ENCODE data around the gene DUSP14. TPM values are rescaled to one million over a fixed set of nuclear protein-coding genes. Genes with fewer than 3 reads are reported as not detected.

The DUSP14 gene
- total and polyA plus RNA-seq, 2 of the 8 experiments (the other 6 are each of a cell fraction or from before 2014, with no cell fraction given), result 22.1 to 37.9 TPM

GRCh38 chr17:37493249-37494027 is 3.7 kb downstream of the DUSP14 start:
- no peak overlapping the region for H3K4me3 ChIP-seq (ENCODE audit: extremely low read depth in 1 of 4, insufficient read depth in 2 of 4, low read depth in 3 of 4, low read length in 4 of 4)

More at GRCh38 chr17:37493249-37494027, 3.7 kb downstream of the DUSP14 start:
- H3K79me2 ChIP-seq (ENCODE audit: control insufficient read depth in 1 of 2, insufficient read depth in 2 of 2, low read length in 2 of 2), result peaks cover 0 to 60% of the 10 kb centered on the region in 2 experiments; a peak in 2 of 4 replicates
- H3K36me3 ChIP-seq (ENCODE audit: control insufficient read depth in 2 of 4, insufficient read depth in 4 of 4, low read length in 3 of 4), result no peaks in the 10 kb centered on the region
- H3K4me2 ChIP-seq (ENCODE audit: insufficient read depth in 1 of 2, low read depth in 2 of 2, low read length in 2 of 2), result no peak overlapping the region
- H2AK5ac ChIP-seq (ENCODE audit: low read depth, low read length), result no peak overlapping the region
- no peak overlapping the region for H3K14ac ChIP-seq (ENCODE audit: insufficient read length)
- DNase-seq (ENCODE audit: low read depth in 1 of 2, low spot score in 2 of 2), result no peak
- no peak overlapping the region for H3K4ac ChIP-seq (replicated peaks; ENCODE audit: insufficient read length, low read depth, low read length)
- peaks cover 0 to 3% (median 0%) of the 10 kb centered on the region in 4 experiments; a peak in 3 of 7 replicates for H3K27me3 ChIP-seq (replicated peaks in 1 of 4; ENCODE audit: control insufficient read depth in 3 of 4, extremely low read depth in 1 of 4, insufficient read depth in 3 of 4, low read length in 3 of 4)
- no peak overlapping the region for H2BK12ac ChIP-seq (ENCODE audit: low read depth, low read length)
- H3K23me2 ChIP-seq (ENCODE audit: low read depth, low read length), result peaks cover 11% of the 10 kb centered on the region
- no peak overlapping the region for H4K8ac ChIP-seq (ENCODE audit: extremely low read depth, insufficient read depth, low read length)
- H3K9me3 ChIP-seq (ENCODE audit: insufficient read depth in 2 of 2, low read depth in 1 of 2, low read length in 1 of 2), result no peaks in the 10 kb centered on the region
- no peak overlapping the region for H3K56ac ChIP-seq (replicated peaks; ENCODE audit: insufficient read length, low read depth, low read length)
- H2BK120ac ChIP-seq (replicated peaks; ENCODE audit: low read depth, low read length), result no peak overlapping the region
- H2BK20ac ChIP-seq (ENCODE audit: low read length), result no peak overlapping the region
- H3K9ac ChIP-seq (replicated peaks in 1 of 4; ENCODE audit: extremely low read depth in 1 of 4, low read depth in 3 of 4, low read length in 3 of 4), result no peak overlapping the region
- peaks cover 0 to 3% of the 10 kb centered on the region in 2 experiments for H4K20me1 ChIP-seq (replicated peaks in 1 of 2; ENCODE audit: control insufficient read depth in 1 of 2, insufficient read depth in 2 of 2, low read length in 2 of 2)
- POLR2A ChIA-PET (ENCODE audit: partially characterized antibody), result interaction anchor here (0.7 to 1.8 kb wide), 2 partner anchors 12 to 767 kb away, joined by 3 to 8 read pairs; no protein-coding TSS in a partner anchor
- TF ChIP-seq SIX5 (IDR thresholded peaks at IDR 0.05; ENCODE audit: low read depth, low read length) (no peak), POLR2AphosphoS5 (IDR thresholded peaks at IDR 0.05; ENCODE audit: low read depth, low read length) (no peak), SAP30 (IDR thresholded peaks at IDR 0.05; ENCODE audit: insufficient read depth, insufficient replicate concordance, low read length) (no peak)
- CTCF ChIA-PET (ENCODE audit: partially characterized antibody), result interaction anchor here (0.7 to 2.9 kb wide), 3 partner anchors 13 to 34 kb away, joined by 3 to 17 read pairs (median 5); no protein-coding TSS in a partner anchor
- H3K18ac ChIP-seq (ENCODE audit: extremely low read depth, low read length), result no peak overlapping the region
- H2BK15ac ChIP-seq (ENCODE audit: low read length), result no peak overlapping the region
- H3K27ac ChIP-seq (ENCODE audit: low read depth, low read length), result no peak overlapping the region
- H2AFZ ChIP-seq (ENCODE audit: low read length), result no peak overlapping the region
- H3K4me1 ChIP-seq (replicated peaks in 1 of 4; ENCODE audit: control insufficient read depth in 3 of 4, insufficient read depth in 4 of 4, low read length in 3 of 4), result peaks cover 8 to 14% (median 11%) of the 10 kb centered on the region in 4 experiments
- no peak overlapping the region for H4K5ac ChIP-seq (ENCODE audit: insufficient read length, low read depth, low read length)
- no peak overlapping the region for H3K23ac ChIP-seq (ENCODE audit: insufficient read length)
- WGBS, 2 experiments (ENCODE audit: extremely low coverage in 1 of 2, insufficient coverage in 1 of 2, insufficient read length in 1 of 2, insufficient replicate concordance in 2 of 2, low coverage in 1 of 2, low lambda C conversion rate in 2 of 2, missing lambda C conversion rate in 1 of 2), result 93% methylated on average over 2 of the region's 2 CpGs; no CpG with 5 or more reads in 1 of the 2 experiments
- no peak overlapping the region for H2BK5ac ChIP-seq (ENCODE audit: low read depth, low read length)
- H3K79me1 ChIP-seq (ENCODE audit: low read depth, low read length), result peaks cover 4% of the 10 kb centered on the region; the same call in 1 of the 2 replicates
- no peak for FAIRE-seq
- H4K91ac ChIP-seq (replicated peaks; ENCODE audit: insufficient read length, low read length), result no peak overlapping the region
